HepG2 (cell line): ENCODE measurements around the gene GPR83. TPM values are rescaled to one million over a fixed set of nuclear protein-coding genes. Genes with fewer than 3 reads are reported as not detected.

ENCODE experiments used
- ATAC-seq: fragments of 200-7000 bp; cut with Tn5 transposase; 3 replicates; pipeline ENCODE4 v1.9.1; 2020; ENCODE audit warnings: mild to moderate bottlenecking, moderate library complexity
- BruUV-seq: library from RNA; stranded (reverse); fragments of 400-500 nt; replicated peaks from 2 replicates; lab custom pipeline; 2021; lab: Mats Ljungman, UMichigan
- CTCF ChIA-PET: fragments of 300-600 bp; formaldehyde crosslinking; extraction: SDS; loops from one replicate; lab custom pipeline; 2021; ENCODE audit warnings: low total read pairs, inconsistent platforms, low intra/inter-chr PET ratio; lab: Yijun Ruan, JAX
- POLR2A ChIA-PET: fragments of 350-600 bp; sonication (Branson Sonifier 250); formaldehyde crosslinking; loops from one replicate; lab custom pipeline; 2020; ENCODE audit warnings: antibody characterized with exemption, inconsistent platforms; lab: Yijun Ruan, JAX
- DNase-seq: peaks from one replicate; pipeline ENCODE4 v3.0.0-alpha.2; 2015; ENCODE audit warnings: low spot score
- FAIRE-seq: peaks from 3 replicates; lab custom pipeline; 2011; peaks lifted over from hg19 to GRCh38; lab: Jason Lieb, UNC
- H2AFZ ChIP-seq: one replicate; pipeline ENCODE4 v1.6.1; 2011; ENCODE audit warnings: low read length, inconsistent platforms
- H3K27ac ChIP-seq: fragments of 300-600 bp; 3 replicates; pipeline ENCODE4 v1.8.0; 2011; ENCODE audit warnings: mixed run types, mild to moderate bottlenecking, mixed read lengths, low read length, inconsistent platforms; ENCODE audit not compliant: insufficient read depth; ENCODE audit errors: extremely low read length
- H3K27me3 ChIP-seq, 2 experiments: fragments of 200-600 bp in 1 of 2; 2 replicates in 1 of 2; 3 replicates in 1 of 2; pipeline versions ENCODE4 v1.6.0 to v1.8.0; 2011; ENCODE audit warnings: low read length in 2 of 2, mild to moderate bottlenecking in 2 of 2, moderate library complexity in 2 of 2, inconsistent platforms in 1 of 2; ENCODE audit not compliant: insufficient read depth in 2 of 2, control insufficient read depth in 1 of 2
- H3K36me3 ChIP-seq, 2 experiments: fragments of 200-600 bp in 1 of 2; replicated peaks in 1 of 2; 2 replicates in 1 of 2; 3 replicates in 1 of 2; pipeline versions ENCODE4 v1.5.1 to v1.8.0; 2011; ENCODE audit warnings: low read length in 2 of 2, inconsistent platforms in 1 of 2; ENCODE audit not compliant: insufficient read depth in 2 of 2, control insufficient read depth in 1 of 2
- H3K4me1 ChIP-seq: 2 replicates; pipeline ENCODE4 v1.5.1; 2012; ENCODE audit warnings: low read length, inconsistent platforms; ENCODE audit not compliant: insufficient read depth
- H3K4me2 ChIP-seq: 2 replicates; pipeline ENCODE4 v1.6.0; 2011; ENCODE audit warnings: low read depth, low read length, inconsistent platforms
- H3K4me3 ChIP-seq, 3 experiments: fragments of 200-600 bp in 1 of 3; sonication (generic), shearing (Covaris generic) in 1 of 3; replicated peaks in 1 of 3; 2 replicates each; pipeline ENCODE4 v1.5.1; 2011 to 2016; ENCODE audit warnings: low read length in 3 of 3, inconsistent platforms in 2 of 3, low read depth in 2 of 3, mild to moderate bottlenecking in 2 of 3, control low read depth in 1 of 3, mixed read lengths in 1 of 3; ENCODE audit not compliant: insufficient read depth in 1 of 3
- H3K79me2 ChIP-seq: one replicate; pipeline ENCODE4 v1.6.1; 2011; ENCODE audit warnings: low read length, inconsistent platforms; ENCODE audit not compliant: insufficient read depth
- H3K9ac ChIP-seq: 2 replicates; pipeline ENCODE4 v1.6.0; 2011; ENCODE audit warnings: mild to moderate bottlenecking, low read depth, low read length, inconsistent platforms; ENCODE audit not compliant: insufficient read depth
- H3K9me3 ChIP-seq: 2 replicates; pipeline ENCODE4 v1.5.1; 2012; ENCODE audit warnings: mild to moderate bottlenecking, low read length
- H4K20me1 ChIP-seq: 2 replicates; pipeline ENCODE4 v1.6.0; 2011; ENCODE audit warnings: inconsistent platforms, mild to moderate bottlenecking, low read length, moderate library complexity; ENCODE audit not compliant: insufficient read depth
- DMTF1 ChIP-seq: sonication (generic); formaldehyde crosslinking; IDR thresholded peaks from 2 replicates; pipeline ENCODE4 v1.4.0; 2020; ENCODE audit warnings: mild to moderate bottlenecking, missing genetic modification reagents
- GMEB2 ChIP-seq: IDR thresholded peaks from 2 replicates; pipeline ENCODE4 v1.6.1; 2016; ENCODE audit warnings: missing biosample characterization, missing genetic modification reagents, low read depth
- MXD4 ChIP-seq: IDR thresholded peaks from 2 replicates; pipeline ENCODE4 v1.6.1; 2016; ENCODE audit warnings: mild to moderate bottlenecking, missing biosample characterization, missing genetic modification reagents
- NFE2L1 ChIP-seq: sonication (generic); formaldehyde crosslinking; IDR thresholded peaks from 2 replicates; pipeline ENCODE4 v1.4.0; 2020; ENCODE audit warnings: missing genetic modification reagents, mild to moderate bottlenecking, borderline replicate concordance
- WIZ ChIP-seq: sonication (generic); formaldehyde crosslinking; IDR thresholded peaks from 2 replicates; pipeline ENCODE4 v1.5.1; 2020; ENCODE audit warnings: mild to moderate bottlenecking, missing genetic modification reagents
- ZNF136 ChIP-seq: sonication (generic); formaldehyde crosslinking; IDR thresholded peaks from 2 replicates; pipeline ENCODE4 v1.8.1; 2022; ENCODE audit warnings: low read depth, mild to moderate bottlenecking, moderate library complexity, missing genetic modification reagents
- ZNF747 ChIP-seq: sonication (generic); formaldehyde crosslinking; IDR thresholded peaks from 2 replicates; pipeline ENCODE4 v1.8.1; 2023; ENCODE audit warnings: missing genetic modification reagents, mild to moderate bottlenecking, borderline replicate concordance
- WGBS: methylation state at CpG from one replicate; pipeline ENCODE4 v1.1.6; 2017; ENCODE audit warnings: low lambda C conversion rate; 5-methylcytosine and 5-hydroxymethylcytosine counted together
- in situ Hi-C: cut with HindIII; loops from 2 replicates; pipeline ENCODE4 v1.10.0; 2017; ENCODE audit warnings: low pct_unique_long_range_greater_than_20kb; ENCODE audit not compliant: extremely low pct_ligation_motif_present
- intact Hi-C: fragments of 100-400 bp; cut with micrococcal nuclease; formaldehyde crosslinking; loops from one replicate; pipeline ENCODE4 v1.10.0; 2022; ENCODE audit not compliant: unreplicated experiment
- polyA plus RNA-seq, 8 experiments: library from polyadenylated mRNA; depleted of rRNA in 3 of 8; stranded (reverse) in 7 of 8; unstranded in 1 of 8; fragments of >200 nt; fragmentation: Illumina TruSeq in 4 of 8; extraction: Trizol in 4 of 8; gene quantifications; 2 replicates each; pipeline versions ENCODE4 v1.2.1 to v1.2.3, GENCODE V29; 2011 to 2016; ENCODE audit warnings: low read depth in 4 of 8, missing spikeins in 1 of 8, mixed read lengths in 1 of 8; ENCODE audit not compliant: insufficient read depth in 1 of 8
- total RNA-seq, 5 experiments: library from RNA; depleted of rRNA; stranded (reverse); fragments of >200 nt; fragmentation: Illumina TruSeq; extraction: Trizol; gene quantifications; 2 replicates each; pipeline ENCODE4 v1.2.3, GENCODE V29; 2016; ENCODE audit warnings: low read depth in 1 of 5
- TF ChIP-seq, protein P1 (sequence below): sonication (generic); formaldehyde crosslinking; IDR thresholded peaks from 2 replicates; pipeline ENCODE4 v1.5.1; 2020; ENCODE audit warnings: mild to moderate bottlenecking, missing genetic modification reagents, moderate library complexity
- TF ChIP-seq, protein P2 (sequence below): sonication (generic); formaldehyde crosslinking; IDR thresholded peaks from 2 replicates; pipeline ENCODE4 v1.8.0; 2022; ENCODE audit warnings: missing genetic modification reagents, mild to moderate bottlenecking, inconsistent platforms, borderline replicate concordance
- TF ChIP-seq, protein P3 (sequence below): IDR thresholded peaks from 2 replicates; pipeline ENCODE4 v1.6.1; 2016

GPR83 gene
- total and polyA plus RNA-seq, 2 of the 13 experiments (the other 11 are each of a cell fraction or from before 2014, with no cell fraction given) = 0.04 to 0.11 TPM

GRCh38 chr11:94424011-94424410 is 22.8 kb upstream of the GPR83 start:
- Histone ChIP-seq H4K20me1 (no peaks in the 10 kb centered on the region), H3K79me2 (no peaks in the 10 kb centered on the region), H3K36me3 (peaks cover 5 to 22% of the 10 kb centered on the region in 2 experiments; a peak in 4 of 5 replicates), H3K4me1 (no peaks in the 10 kb centered on the region), H3K27ac (no peak overlapping the region), H2AFZ (no peak overlapping the region), H3K9ac (no peak overlapping the region), H3K4me2 (no peak overlapping the region), H3K4me3 (no peak overlapping the region), H3K9me3 (no peaks in the 10 kb centered on the region), H3K27me3 (no peaks in the 10 kb centered on the region)
- POLR2A ChIA-PET = no interaction called here
- FAIRE-seq (no peak), ATAC-seq (no peak), DNase-seq (no peak)
- TF ChIP-seq NFE2L1 (CRISPR knock-in tag) = no peak
- TF ChIP-seq, protein P1, sequence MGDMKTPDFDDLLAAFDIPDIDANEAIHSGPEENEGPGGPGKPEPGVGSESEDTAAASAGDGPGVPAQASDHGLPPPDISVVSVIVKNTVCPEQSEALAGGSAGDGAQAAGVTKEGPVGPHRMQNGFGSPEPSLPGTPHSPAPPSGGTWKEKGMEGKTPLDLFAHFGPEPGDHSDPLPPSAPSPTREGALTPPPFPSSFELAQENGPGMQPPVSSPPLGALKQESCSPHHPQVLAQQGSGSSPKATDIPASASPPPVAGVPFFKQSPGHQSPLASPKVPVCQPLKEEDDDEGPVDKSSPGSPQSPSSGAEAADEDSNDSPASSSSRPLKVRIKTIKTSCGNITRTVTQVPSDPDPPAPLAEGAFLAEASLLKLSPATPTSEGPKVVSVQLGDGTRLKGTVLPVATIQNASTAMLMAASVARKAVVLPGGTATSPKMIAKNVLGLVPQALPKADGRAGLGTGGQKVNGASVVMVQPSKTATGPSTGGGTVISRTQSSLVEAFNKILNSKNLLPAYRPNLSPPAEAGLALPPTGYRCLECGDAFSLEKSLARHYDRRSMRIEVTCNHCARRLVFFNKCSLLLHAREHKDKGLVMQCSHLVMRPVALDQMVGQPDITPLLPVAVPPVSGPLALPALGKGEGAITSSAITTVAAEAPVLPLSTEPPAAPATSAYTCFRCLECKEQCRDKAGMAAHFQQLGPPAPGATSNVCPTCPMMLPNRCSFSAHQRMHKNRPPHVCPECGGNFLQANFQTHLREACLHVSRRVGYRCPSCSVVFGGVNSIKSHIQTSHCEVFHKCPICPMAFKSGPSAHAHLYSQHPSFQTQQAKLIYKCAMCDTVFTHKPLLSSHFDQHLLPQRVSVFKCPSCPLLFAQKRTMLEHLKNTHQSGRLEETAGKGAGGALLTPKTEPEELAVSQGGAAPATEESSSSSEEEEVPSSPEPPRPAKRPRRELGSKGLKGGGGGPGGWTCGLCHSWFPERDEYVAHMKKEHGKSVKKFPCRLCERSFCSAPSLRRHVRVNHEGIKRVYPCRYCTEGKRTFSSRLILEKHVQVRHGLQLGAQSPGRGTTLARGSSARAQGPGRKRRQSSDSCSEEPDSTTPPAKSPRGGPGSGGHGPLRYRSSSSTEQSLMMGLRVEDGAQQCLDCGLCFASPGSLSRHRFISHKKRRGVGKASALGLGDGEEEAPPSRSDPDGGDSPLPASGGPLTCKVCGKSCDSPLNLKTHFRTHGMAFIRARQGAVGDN (CRISPR knock-in tag) = no peak
- TF ChIP-seq MXD4 (CRISPR knock-in tag) = no peak
- TF ChIP-seq GMEB2 = no peak
- no peak for TF ChIP-seq WIZ
- TF ChIP-seq ZNF747 (CRISPR knock-in tag) = no peak
- TF ChIP-seq DMTF1 (CRISPR knock-in tag) = no peak
- TF ChIP-seq, protein P2, sequence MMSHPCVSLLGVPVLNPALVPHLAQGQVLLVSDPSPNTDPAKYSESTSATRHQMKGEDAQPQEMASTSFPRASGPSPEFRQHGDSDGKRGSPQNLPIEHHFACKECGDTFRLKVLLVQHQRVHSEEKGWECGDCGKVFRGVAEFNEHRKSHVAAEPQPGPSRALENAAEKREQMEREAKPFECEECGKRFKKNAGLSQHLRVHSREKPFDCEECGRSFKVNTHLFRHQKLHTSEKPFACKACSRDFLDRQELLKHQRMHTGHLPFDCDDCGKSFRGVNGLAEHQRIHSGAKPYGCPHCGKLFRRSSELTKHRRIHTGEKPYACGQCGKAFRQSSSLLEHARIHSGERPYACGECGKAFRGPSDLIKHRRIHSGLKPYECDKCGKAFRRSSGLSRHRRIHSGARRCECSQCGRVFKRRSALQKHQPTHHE (CRISPR knock-in tag) = no peak
- TF ChIP-seq ZNF136 = no peak
- TF ChIP-seq, protein P3, sequence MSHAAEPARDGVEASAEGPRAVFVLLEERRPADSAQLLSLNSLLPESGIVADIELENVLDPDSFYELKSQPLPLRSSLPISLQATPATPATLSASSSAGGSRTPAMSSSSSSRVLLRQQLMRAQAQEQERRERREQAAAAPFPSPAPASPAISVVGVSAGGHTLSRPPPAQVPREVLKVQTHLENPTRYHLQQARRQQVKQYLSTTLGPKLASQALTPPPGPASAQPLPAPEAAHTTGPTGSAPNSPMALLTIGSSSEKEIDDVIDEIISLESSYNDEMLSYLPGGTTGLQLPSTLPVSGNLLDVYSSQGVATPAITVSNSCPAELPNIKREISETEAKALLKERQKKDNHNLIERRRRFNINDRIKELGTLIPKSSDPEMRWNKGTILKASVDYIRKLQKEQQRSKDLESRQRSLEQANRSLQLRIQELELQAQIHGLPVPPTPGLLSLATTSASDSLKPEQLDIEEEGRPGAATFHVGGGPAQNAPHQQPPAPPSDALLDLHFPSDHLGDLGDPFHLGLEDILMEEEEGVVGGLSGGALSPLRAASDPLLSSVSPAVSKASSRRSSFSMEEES (CRISPR knock-in tag) = no peak
- intact Hi-C loops = no loop called here
- WGBS = 82% methylated on average over 1 of the region's 2 CpGs
- in situ Hi-C loops = loop anchor here (25.0 kb wide), 1 partner anchor 237 kb away; no protein-coding TSS in a partner anchor
- BruUV-seq = no TSS peak
- CTCF ChIA-PET = no interaction called here
